HepG2 (cell line): ENCODE results near the gene GPC6.

ENCODE experiments used
- CENPBD1 ChIP-seq: sonication (generic); formaldehyde crosslinking; IDR thresholded peaks from 2 replicates; pipeline ENCODE4 v1.8.0; 2022; ENCODE audit warnings: missing genetic modification reagents, low read depth, mild to moderate bottlenecking, borderline replicate concordance
- SMC3 ChIP-seq: IDR thresholded peaks from 2 replicates; pipeline ENCODE4 v1.6.1; 2011; ENCODE audit warnings: low read length, improper control_type of control experiment
- TCF7L2 ChIP-seq: IDR thresholded peaks from 2 replicates; pipeline ENCODE4 v1.6.1; 2011; ENCODE audit warnings: mild to moderate bottlenecking, low read depth, low read length, moderate library complexity
- ZNF510 ChIP-seq: sonication (generic); formaldehyde crosslinking; IDR thresholded peaks from 2 replicates; pipeline ENCODE4 v1.4.0; 2020; ENCODE audit warnings: low read depth, mild to moderate bottlenecking, missing genetic modification reagents
- TF ChIP-seq, protein P1 (sequence below): sonication (generic); formaldehyde crosslinking; IDR thresholded peaks from 2 replicates; pipeline ENCODE4 v1.5.0; 2020; ENCODE audit warnings: mild to moderate bottlenecking, missing genetic modification reagents, moderate library complexity

DNA sequence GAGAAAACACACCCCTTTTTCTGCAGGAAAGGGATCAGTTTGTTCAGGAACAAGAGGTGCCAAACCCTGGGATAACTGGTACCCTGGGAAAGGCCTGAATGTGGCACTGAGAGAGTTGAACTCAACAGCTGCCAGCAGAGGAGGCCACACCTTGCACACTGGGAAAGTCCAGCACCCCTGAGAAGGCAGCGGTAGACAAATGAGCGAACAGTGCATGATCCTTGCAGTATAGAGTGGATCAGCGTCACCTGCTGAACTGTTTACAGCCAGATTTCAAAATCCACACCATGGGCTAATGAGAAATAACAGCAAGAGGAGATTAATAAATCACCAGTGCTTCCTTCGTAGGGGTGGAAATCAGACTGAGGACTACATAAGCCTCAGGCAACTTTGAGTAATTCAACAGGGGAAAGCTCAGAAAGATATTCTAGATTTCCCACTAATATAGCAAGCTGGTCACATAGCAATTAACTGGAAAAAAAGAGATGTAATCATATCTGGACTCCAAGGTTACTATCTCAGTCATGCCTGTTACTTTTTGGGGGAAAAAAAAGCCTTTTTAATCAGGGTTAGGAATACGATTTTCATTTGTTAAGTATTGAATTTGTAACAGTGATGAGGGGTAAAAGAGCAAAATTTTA lies 1200.8 kb downstream of the GPC6 start:
- no peak for TF ChIP-seq TCF7L2
- no peak for TF ChIP-seq ZNF510 (CRISPR knock-in tag)
- TF ChIP-seq, protein P1, sequence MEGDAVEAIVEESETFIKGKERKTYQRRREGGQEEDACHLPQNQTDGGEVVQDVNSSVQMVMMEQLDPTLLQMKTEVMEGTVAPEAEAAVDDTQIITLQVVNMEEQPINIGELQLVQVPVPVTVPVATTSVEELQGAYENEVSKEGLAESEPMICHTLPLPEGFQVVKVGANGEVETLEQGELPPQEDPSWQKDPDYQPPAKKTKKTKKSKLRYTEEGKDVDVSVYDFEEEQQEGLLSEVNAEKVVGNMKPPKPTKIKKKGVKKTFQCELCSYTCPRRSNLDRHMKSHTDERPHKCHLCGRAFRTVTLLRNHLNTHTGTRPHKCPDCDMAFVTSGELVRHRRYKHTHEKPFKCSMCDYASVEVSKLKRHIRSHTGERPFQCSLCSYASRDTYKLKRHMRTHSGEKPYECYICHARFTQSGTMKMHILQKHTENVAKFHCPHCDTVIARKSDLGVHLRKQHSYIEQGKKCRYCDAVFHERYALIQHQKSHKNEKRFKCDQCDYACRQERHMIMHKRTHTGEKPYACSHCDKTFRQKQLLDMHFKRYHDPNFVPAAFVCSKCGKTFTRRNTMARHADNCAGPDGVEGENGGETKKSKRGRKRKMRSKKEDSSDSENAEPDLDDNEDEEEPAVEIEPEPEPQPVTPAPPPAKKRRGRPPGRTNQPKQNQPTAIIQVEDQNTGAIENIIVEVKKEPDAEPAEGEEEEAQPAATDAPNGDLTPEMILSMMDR (CRISPR knock-in tag): no peak
- TF ChIP-seq CENPBD1 (CRISPR knock-in tag): no peak
- TF ChIP-seq SMC3: no peak
